Measurements from ENCODE around the gene ZCCHC4.

GRCh38 chr4:25367004-25367621 lies 54.5 kb downstream of the ZCCHC4 start:
- peak; percentile 39 to 65 (median 54) for TF ChIP-seq CTCF (IDR thresholded peaks at IDR 0.05)
- TF ChIP-seq POLR2AphosphoS5 (IDR thresholded peaks at IDR 0.05), result no peak
